HepG2 (cell line): Measurements from ENCODE around the gene DST. TPM values are rescaled to one million over a fixed set of nuclear protein-coding genes. Genes with fewer than 3 reads are reported as not detected.

Experiments
- ATAC-seq: fragments of 200-7000 bp; cut with Tn5 transposase; 3 replicates; pipeline ENCODE4 v1.9.1; 2020; ENCODE audit warnings: mild to moderate bottlenecking, moderate library complexity
- BruUV-seq: library from RNA; stranded (reverse); fragments of 400-500 nt; replicated peaks from 2 replicates; lab custom pipeline; 2021; lab: Mats Ljungman, UMichigan
- CTCF ChIA-PET: fragments of 300-600 bp; formaldehyde crosslinking; extraction: SDS; loops from one replicate; lab custom pipeline; 2021; ENCODE audit warnings: low total read pairs, inconsistent platforms, low intra/inter-chr PET ratio; lab: Yijun Ruan, JAX
- POLR2A ChIA-PET: fragments of 350-600 bp; sonication (Branson Sonifier 250); formaldehyde crosslinking; loops from one replicate; lab custom pipeline; 2020; ENCODE audit warnings: antibody characterized with exemption, inconsistent platforms; lab: Yijun Ruan, JAX
- DNase-seq: peaks from one replicate; pipeline ENCODE4 v3.0.0-alpha.2; 2015; ENCODE audit warnings: low spot score
- FAIRE-seq: peaks from 3 replicates; lab custom pipeline; 2011; peaks lifted over from hg19 to GRCh38; lab: Jason Lieb, UNC
- H2AFZ ChIP-seq: one replicate; pipeline ENCODE4 v1.6.1; 2011; ENCODE audit warnings: low read length, inconsistent platforms
- H3K27ac ChIP-seq: fragments of 300-600 bp; 3 replicates; pipeline ENCODE4 v1.8.0; 2011; ENCODE audit warnings: mixed run types, mild to moderate bottlenecking, mixed read lengths, low read length, inconsistent platforms; ENCODE audit not compliant: insufficient read depth; ENCODE audit errors: extremely low read length
- H3K27me3 ChIP-seq, 2 experiments: fragments of 200-600 bp in 1 of 2; 2 replicates in 1 of 2; 3 replicates in 1 of 2; pipeline versions ENCODE4 v1.6.0 to v1.8.0; 2011; ENCODE audit warnings: low read length in 2 of 2, mild to moderate bottlenecking in 2 of 2, moderate library complexity in 2 of 2, inconsistent platforms in 1 of 2; ENCODE audit not compliant: insufficient read depth in 2 of 2, control insufficient read depth in 1 of 2
- H3K36me3 ChIP-seq, 2 experiments: fragments of 200-600 bp in 1 of 2; replicated peaks in 1 of 2; 2 replicates in 1 of 2; 3 replicates in 1 of 2; pipeline versions ENCODE4 v1.5.1 to v1.8.0; 2011; ENCODE audit warnings: low read length in 2 of 2, inconsistent platforms in 1 of 2; ENCODE audit not compliant: insufficient read depth in 2 of 2, control insufficient read depth in 1 of 2
- H3K4me1 ChIP-seq: 2 replicates; pipeline ENCODE4 v1.5.1; 2012; ENCODE audit warnings: low read length, inconsistent platforms; ENCODE audit not compliant: insufficient read depth
- H3K4me2 ChIP-seq: 2 replicates; pipeline ENCODE4 v1.6.0; 2011; ENCODE audit warnings: low read depth, low read length, inconsistent platforms
- H3K4me3 ChIP-seq, 3 experiments: fragments of 200-600 bp in 1 of 3; sonication (generic), shearing (Covaris generic) in 1 of 3; replicated peaks in 1 of 3; 2 replicates each; pipeline ENCODE4 v1.5.1; 2011 to 2016; ENCODE audit warnings: low read length in 3 of 3, inconsistent platforms in 2 of 3, low read depth in 2 of 3, mild to moderate bottlenecking in 2 of 3, control low read depth in 1 of 3, mixed read lengths in 1 of 3; ENCODE audit not compliant: insufficient read depth in 1 of 3
- H3K79me2 ChIP-seq: one replicate; pipeline ENCODE4 v1.6.1; 2011; ENCODE audit warnings: low read length, inconsistent platforms; ENCODE audit not compliant: insufficient read depth
- H3K9ac ChIP-seq: 2 replicates; pipeline ENCODE4 v1.6.0; 2011; ENCODE audit warnings: mild to moderate bottlenecking, low read depth, low read length, inconsistent platforms; ENCODE audit not compliant: insufficient read depth
- H3K9me3 ChIP-seq: 2 replicates; pipeline ENCODE4 v1.5.1; 2012; ENCODE audit warnings: mild to moderate bottlenecking, low read length
- H4K20me1 ChIP-seq: 2 replicates; pipeline ENCODE4 v1.6.0; 2011; ENCODE audit warnings: inconsistent platforms, mild to moderate bottlenecking, low read length, moderate library complexity; ENCODE audit not compliant: insufficient read depth
- AHR ChIP-seq: IDR thresholded peaks from 2 replicates; pipeline ENCODE4 v1.6.1; 2018; ENCODE audit warnings: missing genetic modification reagents, missing compliant biosample characterization
- FOXJ3 ChIP-seq: sonication (generic); formaldehyde crosslinking; IDR thresholded peaks from 2 replicates; pipeline ENCODE4 v1.4.0; 2020; ENCODE audit warnings: missing genetic modification reagents, mild to moderate bottlenecking, borderline replicate concordance
- HNF4A ChIP-seq: sonication (generic); formaldehyde crosslinking; IDR thresholded peaks from 2 replicates; pipeline ENCODE4 v1.4.0; 2020; ENCODE audit warnings: missing genetic modification reagents
- ONECUT2 ChIP-seq: sonication (generic); formaldehyde crosslinking; IDR thresholded peaks from 2 replicates; pipeline ENCODE4 v1.4.0; 2020; ENCODE audit warnings: missing genetic modification reagents
- XBP1 ChIP-seq: sonication (generic); formaldehyde crosslinking; IDR thresholded peaks from 2 replicates; pipeline ENCODE4 v1.5.0; 2020; ENCODE audit warnings: missing genetic modification reagents
- ZNF263 ChIP-seq: sonication (generic); formaldehyde crosslinking; IDR thresholded peaks from 2 replicates; pipeline ENCODE4 v1.4.0; 2020; ENCODE audit warnings: missing genetic modification reagents
- WGBS: methylation state at CpG from one replicate; pipeline ENCODE4 v1.1.6; 2017; ENCODE audit warnings: low lambda C conversion rate; 5-methylcytosine and 5-hydroxymethylcytosine counted together
- in situ Hi-C: cut with HindIII; loops from 2 replicates; pipeline ENCODE4 v1.10.0; 2017; ENCODE audit warnings: low pct_unique_long_range_greater_than_20kb; ENCODE audit not compliant: extremely low pct_ligation_motif_present
- intact Hi-C: fragments of 100-400 bp; cut with micrococcal nuclease; formaldehyde crosslinking; loops from one replicate; pipeline ENCODE4 v1.10.0; 2022; ENCODE audit not compliant: unreplicated experiment
- polyA plus RNA-seq, 8 experiments: library from polyadenylated mRNA; depleted of rRNA in 3 of 8; stranded (reverse) in 7 of 8; unstranded in 1 of 8; fragments of >200 nt; fragmentation: Illumina TruSeq in 4 of 8; extraction: Trizol in 4 of 8; gene quantifications; 2 replicates each; pipeline versions ENCODE4 v1.2.1 to v1.2.3, GENCODE V29; 2011 to 2016; ENCODE audit warnings: low read depth in 4 of 8, missing spikeins in 1 of 8, mixed read lengths in 1 of 8; ENCODE audit not compliant: insufficient read depth in 1 of 8
- total RNA-seq, 5 experiments: library from RNA; depleted of rRNA; stranded (reverse); fragments of >200 nt; fragmentation: Illumina TruSeq; extraction: Trizol; gene quantifications; 2 replicates each; pipeline ENCODE4 v1.2.3, GENCODE V29; 2016; ENCODE audit warnings: low read depth in 1 of 5
- TF ChIP-seq, protein P1 (sequence below): sonication (generic); formaldehyde crosslinking; IDR thresholded peaks from 2 replicates; pipeline ENCODE4 v1.4.0; 2020; ENCODE audit warnings: mild to moderate bottlenecking, missing genetic modification reagents
- TF ChIP-seq, protein P2 (sequence below): sonication (generic); formaldehyde crosslinking; IDR thresholded peaks from 2 replicates; pipeline ENCODE4 v1.5.0; 2020; ENCODE audit warnings: mild to moderate bottlenecking, missing genetic modification reagents, borderline replicate concordance
- TF ChIP-seq, protein P3 (sequence below): sonication (generic); formaldehyde crosslinking; IDR thresholded peaks from 2 replicates; pipeline ENCODE4 v1.9.0; 2021; ENCODE audit warnings: missing genetic modification reagents, mild to moderate bottlenecking, borderline replicate concordance
- TF ChIP-seq, protein P4 (sequence below): IDR thresholded peaks from 2 replicates; pipeline ENCODE4 v1.4.0; 2020; ENCODE audit warnings: mild to moderate bottlenecking, missing genetic modification reagents

The DST gene
- total and polyA plus RNA-seq, 2 of the 13 experiments (the other 11 are each of a cell fraction or from before 2014, with no cell fraction given) = 64.4 to 89.0 TPM

DNA sequence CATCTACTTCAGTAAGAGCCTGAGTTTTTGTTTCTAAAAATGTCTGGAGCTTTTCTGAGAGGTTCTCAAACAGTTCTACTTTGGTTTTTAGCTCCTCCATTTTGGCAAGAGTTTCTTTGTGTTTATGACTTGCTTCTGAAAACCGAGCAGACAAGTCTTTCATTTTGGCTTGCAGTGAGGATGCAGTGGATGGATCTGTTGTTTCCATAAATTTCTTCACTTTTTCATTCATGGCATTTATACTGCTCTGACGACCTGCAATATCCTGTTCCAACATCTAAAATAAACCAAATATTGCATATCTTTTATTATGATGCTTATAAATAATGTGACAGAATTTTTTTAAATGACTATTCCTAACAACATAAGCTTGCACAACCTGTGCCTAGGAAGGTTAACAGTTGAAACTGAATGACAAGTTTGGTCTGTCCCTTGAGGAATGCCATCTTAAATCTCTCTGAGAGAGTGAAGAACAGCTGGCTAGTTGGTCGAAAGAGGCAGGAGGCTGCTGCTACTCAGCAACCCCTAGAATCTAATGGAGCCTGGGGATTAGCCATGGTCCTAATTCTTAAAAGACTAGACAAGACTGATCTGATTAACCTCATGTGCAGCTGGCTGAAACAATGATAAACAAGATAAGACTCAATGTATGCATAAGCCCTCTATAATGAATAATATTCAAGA is 69.8 kb downstream of the DST start (continued):
- TF ChIP-seq, protein P1, sequence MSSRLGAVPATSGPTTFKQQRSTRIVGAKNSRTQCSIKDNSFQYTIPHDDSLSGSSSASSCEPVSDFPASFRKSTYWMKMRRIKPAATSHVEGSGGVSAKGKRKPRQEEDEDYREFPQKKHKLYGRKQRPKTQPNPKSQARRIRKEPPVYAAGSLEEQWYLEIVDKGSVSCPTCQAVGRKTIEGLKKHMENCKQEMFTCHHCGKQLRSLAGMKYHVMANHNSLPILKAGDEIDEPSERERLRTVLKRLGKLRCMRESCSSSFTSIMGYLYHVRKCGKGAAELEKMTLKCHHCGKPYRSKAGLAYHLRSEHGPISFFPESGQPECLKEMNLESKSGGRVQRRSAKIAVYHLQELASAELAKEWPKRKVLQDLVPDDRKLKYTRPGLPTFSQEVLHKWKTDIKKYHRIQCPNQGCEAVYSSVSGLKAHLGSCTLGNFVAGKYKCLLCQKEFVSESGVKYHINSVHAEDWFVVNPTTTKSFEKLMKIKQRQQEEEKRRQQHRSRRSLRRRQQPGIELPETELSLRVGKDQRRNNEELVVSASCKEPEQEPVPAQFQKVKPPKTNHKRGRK (CRISPR knock-in tag) = no peak
- TF ChIP-seq, protein P2, sequence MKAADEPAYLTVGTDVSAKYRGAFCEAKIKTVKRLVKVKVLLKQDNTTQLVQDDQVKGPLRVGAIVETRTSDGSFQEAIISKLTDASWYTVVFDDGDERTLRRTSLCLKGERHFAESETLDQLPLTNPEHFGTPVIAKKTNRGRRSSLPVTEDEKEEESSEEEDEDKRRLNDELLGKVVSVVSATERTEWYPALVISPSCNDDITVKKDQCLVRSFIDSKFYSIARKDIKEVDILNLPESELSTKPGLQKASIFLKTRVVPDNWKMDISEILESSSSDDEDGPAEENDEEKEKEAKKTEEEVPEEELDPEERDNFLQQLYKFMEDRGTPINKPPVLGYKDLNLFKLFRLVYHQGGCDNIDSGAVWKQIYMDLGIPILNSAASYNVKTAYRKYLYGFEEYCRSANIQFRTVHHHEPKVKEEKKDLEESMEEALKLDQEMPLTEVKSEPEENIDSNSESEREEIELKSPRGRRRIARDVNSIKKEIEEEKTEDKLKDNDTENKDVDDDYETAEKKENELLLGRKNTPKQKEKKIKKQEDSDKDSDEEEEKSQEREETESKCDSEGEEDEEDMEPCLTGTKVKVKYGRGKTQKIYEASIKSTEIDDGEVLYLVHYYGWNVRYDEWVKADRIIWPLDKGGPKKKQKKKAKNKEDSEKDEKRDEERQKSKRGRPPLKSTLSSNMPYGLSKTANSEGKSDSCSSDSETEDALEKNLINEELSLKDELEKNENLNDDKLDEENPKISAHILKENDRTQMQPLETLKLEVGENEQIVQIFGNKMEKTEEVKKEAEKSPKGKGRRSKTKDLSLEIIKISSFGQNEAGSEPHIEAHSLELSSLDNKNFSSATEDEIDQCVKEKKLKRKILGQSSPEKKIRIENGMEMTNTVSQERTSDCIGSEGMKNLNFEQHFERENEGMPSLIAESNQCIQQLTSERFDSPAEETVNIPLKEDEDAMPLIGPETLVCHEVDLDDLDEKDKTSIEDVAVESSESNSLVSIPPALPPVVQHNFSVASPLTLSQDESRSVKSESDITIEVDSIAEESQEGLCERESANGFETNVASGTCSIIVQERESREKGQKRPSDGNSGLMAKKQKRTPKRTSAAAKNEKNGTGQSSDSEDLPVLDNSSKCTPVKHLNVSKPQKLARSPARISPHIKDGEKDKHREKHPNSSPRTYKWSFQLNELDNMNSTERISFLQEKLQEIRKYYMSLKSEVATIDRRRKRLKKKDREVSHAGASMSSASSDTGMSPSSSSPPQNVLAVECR = no peak
- TF ChIP-seq XBP1 = no peak
- no peak for TF ChIP-seq AHR
- no peak for TF ChIP-seq HNF4A (CRISPR knock-in tag)

DNA sequence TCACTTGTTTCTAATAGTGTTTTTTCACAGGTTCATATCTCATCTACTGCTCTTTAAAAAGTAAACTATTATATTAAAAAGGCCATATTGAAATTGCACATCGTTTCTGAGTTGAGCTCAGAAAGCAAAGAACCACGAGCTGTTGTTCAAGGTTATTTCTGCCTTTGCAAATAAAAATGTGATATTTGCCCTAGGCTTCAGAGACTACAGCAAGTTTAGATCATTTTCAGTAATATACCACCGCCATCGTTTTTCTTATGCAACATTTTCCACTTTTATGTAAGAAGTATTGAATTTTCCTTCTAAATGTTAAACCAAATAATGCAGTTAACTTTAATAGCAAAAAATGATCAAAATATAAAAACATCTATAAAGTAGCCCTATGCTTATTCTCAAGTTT is 71.1 kb downstream of the DST start:
- Histone ChIP-seq H4K20me1 (no peaks in the 10 kb centered on the region), H2AFZ (no peak overlapping the region), H3K4me2 (no peak overlapping the region), H3K9me3 (no peaks in the 10 kb centered on the region), H3K4me1 (peaks cover 29% of the 10 kb centered on the region), H3K36me3 (peaks cover 0 to 2% of the 10 kb centered on the region in 2 experiments; a peak in 1 of 5 replicates), H3K27me3 (no peaks in the 10 kb centered on the region), H3K9ac (no peak overlapping the region), H3K27ac (no peak overlapping the region), H3K79me2 (no peaks in the 10 kb centered on the region), H3K4me3 (no peak overlapping the region)
- WGBS = 14% methylated on average over 4 of the region's 4 CpGs
- FAIRE-seq (no peak), DNase-seq (peak; percentile 21), ATAC-seq (peak; percentile 18; the same call in 1 of the 3 replicates)
- no TSS peak for BruUV-seq
- ChIA-PET CTCF (interaction anchor here (1.3 to 1.6 kb wide), 3 partner anchors 22 to 212 kb away, joined by 5 to 20 read pairs (median 8); no protein-coding TSS in a partner anchor), POLR2A (interaction anchor here (1.4 to 1.9 kb wide), 2 partner anchors 29 to 30 kb away, joined by 6 to 7 read pairs; no protein-coding TSS in a partner anchor)
- intact Hi-C loops = loop anchor here (2.0 kb wide), 1 partner anchor 89 kb away; no protein-coding TSS in a partner anchor
- in situ Hi-C loops = loop anchor here (10.0 kb wide), 1 partner anchor 207 kb away; no protein-coding TSS in a partner anchor
- TF ChIP-seq ZNF263 (CRISPR knock-in tag) (no peak), ONECUT2 (CRISPR knock-in tag) (0 out of 2 replicates have a peak, but pooled peaks have one; percentile 26), FOXJ3 (CRISPR knock-in tag) (0 out of 2 replicates have a peak, but pooled peaks have one; percentile 14)
- TF ChIP-seq, protein P3, sequence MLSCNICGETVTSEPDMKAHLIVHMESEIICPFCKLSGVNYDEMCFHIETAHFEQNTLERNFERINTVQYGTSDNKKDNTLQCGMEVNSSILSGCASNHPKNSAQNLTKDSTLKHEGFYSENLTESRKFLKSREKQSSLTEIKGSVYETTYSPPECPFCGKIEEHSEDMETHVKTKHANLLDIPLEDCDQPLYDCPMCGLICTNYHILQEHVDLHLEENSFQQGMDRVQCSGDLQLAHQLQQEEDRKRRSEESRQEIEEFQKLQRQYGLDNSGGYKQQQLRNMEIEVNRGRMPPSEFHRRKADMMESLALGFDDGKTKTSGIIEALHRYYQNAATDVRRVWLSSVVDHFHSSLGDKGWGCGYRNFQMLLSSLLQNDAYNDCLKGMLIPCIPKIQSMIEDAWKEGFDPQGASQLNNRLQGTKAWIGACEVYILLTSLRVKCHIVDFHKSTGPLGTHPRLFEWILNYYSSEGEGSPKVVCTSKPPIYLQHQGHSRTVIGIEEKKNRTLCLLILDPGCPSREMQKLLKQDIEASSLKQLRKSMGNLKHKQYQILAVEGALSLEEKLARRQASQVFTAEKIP (CRISPR knock-in tag) = no peak
- TF ChIP-seq, protein P4, sequence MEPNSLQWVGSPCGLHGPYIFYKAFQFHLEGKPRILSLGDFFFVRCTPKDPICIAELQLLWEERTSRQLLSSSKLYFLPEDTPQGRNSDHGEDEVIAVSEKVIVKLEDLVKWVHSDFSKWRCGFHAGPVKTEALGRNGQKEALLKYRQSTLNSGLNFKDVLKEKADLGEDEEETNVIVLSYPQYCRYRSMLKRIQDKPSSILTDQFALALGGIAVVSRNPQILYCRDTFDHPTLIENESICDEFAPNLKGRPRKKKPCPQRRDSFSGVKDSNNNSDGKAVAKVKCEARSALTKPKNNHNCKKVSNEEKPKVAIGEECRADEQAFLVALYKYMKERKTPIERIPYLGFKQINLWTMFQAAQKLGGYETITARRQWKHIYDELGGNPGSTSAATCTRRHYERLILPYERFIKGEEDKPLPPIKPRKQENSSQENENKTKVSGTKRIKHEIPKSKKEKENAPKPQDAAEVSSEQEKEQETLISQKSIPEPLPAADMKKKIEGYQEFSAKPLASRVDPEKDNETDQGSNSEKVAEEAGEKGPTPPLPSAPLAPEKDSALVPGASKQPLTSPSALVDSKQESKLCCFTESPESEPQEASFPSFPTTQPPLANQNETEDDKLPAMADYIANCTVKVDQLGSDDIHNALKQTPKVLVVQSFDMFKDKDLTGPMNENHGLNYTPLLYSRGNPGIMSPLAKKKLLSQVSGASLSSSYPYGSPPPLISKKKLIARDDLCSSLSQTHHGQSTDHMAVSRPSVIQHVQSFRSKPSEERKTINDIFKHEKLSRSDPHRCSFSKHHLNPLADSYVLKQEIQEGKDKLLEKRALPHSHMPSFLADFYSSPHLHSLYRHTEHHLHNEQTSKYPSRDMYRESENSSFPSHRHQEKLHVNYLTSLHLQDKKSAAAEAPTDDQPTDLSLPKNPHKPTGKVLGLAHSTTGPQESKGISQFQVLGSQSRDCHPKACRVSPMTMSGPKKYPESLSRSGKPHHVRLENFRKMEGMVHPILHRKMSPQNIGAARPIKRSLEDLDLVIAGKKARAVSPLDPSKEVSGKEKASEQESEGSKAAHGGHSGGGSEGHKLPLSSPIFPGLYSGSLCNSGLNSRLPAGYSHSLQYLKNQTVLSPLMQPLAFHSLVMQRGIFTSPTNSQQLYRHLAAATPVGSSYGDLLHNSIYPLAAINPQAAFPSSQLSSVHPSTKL (CRISPR knock-in tag) = peak; percentile 35; the same call in 1 of the 2 replicates
